Duodenal mucosa (tissue), 2 donors: Measurements from ENCODE around the gene GRIA3.

Source experiments
- H3K27ac ChIP-seq: one replicate; pipeline ENCODE4 v1.7.0; 2013; ENCODE audit warnings: low read depth, low read length
- H3K27me3 ChIP-seq, 2 donors: one replicate each; pipeline ENCODE4 v1.7.0; 2013; ENCODE audit warnings: low read length in 2 of 2, control low read depth in 1 of 2; ENCODE audit not compliant: insufficient read depth in 2 of 2, control insufficient read depth in 1 of 2
- H3K36me3 ChIP-seq, 2 donors: one replicate each; pipeline ENCODE4 v1.7.0; 2013; ENCODE audit warnings: low read length in 2 of 2, control low read depth in 1 of 2; ENCODE audit not compliant: insufficient read depth in 2 of 2, control insufficient read depth in 1 of 2
- H3K4me1 ChIP-seq, 2 donors: one replicate each; pipeline ENCODE4 v1.7.0; 2013; ENCODE audit warnings: low read length in 2 of 2, control low read depth in 1 of 2; ENCODE audit not compliant: insufficient read depth in 2 of 2, control insufficient read depth in 1 of 2
- H3K4me3 ChIP-seq, 2 donors: one replicate each; pipeline ENCODE4 v1.7.0; 2013; ENCODE audit warnings: low read length in 2 of 2, low read depth in 1 of 2
- H3K9ac ChIP-seq, 2 donors: one replicate each; pipeline ENCODE4 v1.7.0; 2013; ENCODE audit warnings: low read length in 2 of 2, low read depth in 1 of 2
- H3K9me3 ChIP-seq, 2 donors: one replicate each; pipeline ENCODE4 v1.7.0; 2013; ENCODE audit warnings: low read length in 2 of 2, control low read depth in 1 of 2; ENCODE audit not compliant: control insufficient read depth in 1 of 2

Gene GRIA3

GRCh38 chrX:123170546-123170945 is 13.5 kb upstream of the GRIA3 start:
- no peaks in the 10 kb centered on the region for H3K36me3 ChIP-seq
- H3K9me3 ChIP-seq = no peaks in the 10 kb centered on the region
- no peaks in the 10 kb centered on the region for H3K4me1 ChIP-seq
- no peaks in the 10 kb centered on the region for H3K27me3 ChIP-seq
- H3K9ac ChIP-seq = no peak overlapping the region
- no peak overlapping the region for H3K27ac ChIP-seq
- H3K4me3 ChIP-seq = no peak overlapping the region

- H3K36me3 ChIP-seq = no peaks in the 10 kb centered on the region
- H3K4me3 ChIP-seq = no peak overlapping the region
- no peaks in the 10 kb centered on the region for H3K9me3 ChIP-seq
- no peaks in the 10 kb centered on the region for H3K4me1 ChIP-seq
- no peak overlapping the region for H3K9ac ChIP-seq
- H3K27ac ChIP-seq = no peak overlapping the region
- H3K27me3 ChIP-seq = no peaks in the 10 kb centered on the region
Measured at GRCh38 chrX:123171781-123172180, 12.3 kb upstream of the GRIA3 start.

DNA sequence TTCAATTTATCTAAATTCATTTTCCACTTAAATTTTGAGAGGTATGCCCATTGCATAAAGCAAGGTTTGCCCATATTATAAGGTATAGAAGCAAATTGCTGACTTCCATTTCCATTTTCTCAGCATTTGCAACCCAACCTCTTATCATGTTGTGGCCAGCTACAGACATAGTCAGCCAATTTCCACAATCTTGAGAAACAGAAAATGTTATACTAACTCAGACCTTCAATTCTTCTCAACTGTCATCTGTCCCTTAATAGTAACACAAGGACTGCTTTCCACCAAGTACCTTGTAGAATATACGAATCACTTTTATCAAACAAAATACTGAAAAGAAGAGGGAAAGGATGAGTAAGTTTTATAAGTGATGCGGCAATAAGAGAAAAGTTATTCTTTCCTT is 11.2 kb upstream of the GRIA3 start:
- no peak overlapping the region for H3K9ac ChIP-seq

GRCh38 chrX:123173833-123174232 is 10.2 kb upstream of the GRIA3 start:
- H3K9ac ChIP-seq = no peak overlapping the region
- H3K36me3 ChIP-seq = no peaks in the 10 kb centered on the region
- H3K4me1 ChIP-seq = no peaks in the 10 kb centered on the region
- H3K9me3 ChIP-seq = no peaks in the 10 kb centered on the region
- no peak overlapping the region for H3K27ac ChIP-seq
- no peaks in the 10 kb centered on the region for H3K27me3 ChIP-seq
- no peak overlapping the region for H3K4me3 ChIP-seq

More for the DNA sequence above, 11.2 kb upstream of the GRIA3 start:
- H3K27me3 ChIP-seq = no peaks in the 10 kb centered on the region
- H3K27ac ChIP-seq = no peak overlapping the region
- no peaks in the 10 kb centered on the region for H3K9me3 ChIP-seq
- no peak overlapping the region for H3K4me3 ChIP-seq
- no peaks in the 10 kb centered on the region for H3K36me3 ChIP-seq
- no peaks in the 10 kb centered on the region for H3K4me1 ChIP-seq

DNA sequence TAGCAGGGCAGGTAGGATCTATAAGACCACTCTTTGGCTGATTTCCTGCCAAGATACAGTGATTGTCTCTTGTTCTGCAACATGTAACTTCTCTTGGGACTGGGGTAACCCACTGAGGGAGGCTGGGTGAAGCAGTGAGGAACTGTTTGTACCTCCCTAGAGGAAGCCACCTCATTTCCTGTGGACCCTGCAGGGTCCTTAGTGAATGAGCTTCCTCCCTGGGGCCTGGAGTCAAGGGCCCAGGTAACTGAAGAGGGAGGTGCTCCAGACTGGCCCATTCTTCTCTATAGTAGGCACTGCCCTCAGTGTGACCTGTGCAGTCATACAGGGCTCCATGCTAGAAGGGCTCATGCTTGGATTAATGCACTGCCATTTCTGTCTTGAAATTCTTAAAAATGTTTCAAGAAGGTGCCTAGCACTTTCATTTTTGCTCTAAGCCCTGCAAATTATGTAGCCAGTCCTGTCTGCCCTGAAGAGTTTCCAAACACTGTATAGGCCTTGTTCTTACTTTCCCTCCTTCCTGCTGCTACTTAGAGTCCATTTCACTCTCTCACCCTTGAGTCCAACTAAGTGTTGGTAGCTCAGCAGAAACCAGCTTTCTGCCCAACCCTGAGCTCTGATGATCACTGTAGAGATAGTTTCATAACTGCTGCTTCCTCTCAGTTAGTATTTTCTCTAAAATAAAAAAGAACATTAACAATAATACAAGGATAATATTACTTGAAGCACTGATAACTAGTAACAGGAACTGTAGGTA is 8.5 kb upstream of the GRIA3 start:
- H3K27me3 ChIP-seq = no peaks in the 10 kb centered on the region
- H3K36me3 ChIP-seq = no peaks in the 10 kb centered on the region
- H3K9ac ChIP-seq = no peak overlapping the region
- H3K9me3 ChIP-seq = no peaks in the 10 kb centered on the region
- no peak overlapping the region for H3K4me3 ChIP-seq
- H3K4me1 ChIP-seq = no peaks in the 10 kb centered on the region
- no peak overlapping the region for H3K27ac ChIP-seq

- no peaks in the 10 kb centered on the region for H3K36me3 ChIP-seq
- no peaks in the 10 kb centered on the region for H3K4me1 ChIP-seq
- no peaks in the 10 kb centered on the region for H3K9me3 ChIP-seq
- H3K9ac ChIP-seq = no peak overlapping the region
- H3K4me3 ChIP-seq = no peak overlapping the region
- H3K27me3 ChIP-seq = no peaks in the 10 kb centered on the region
- H3K27ac ChIP-seq = no peak overlapping the region
Measured at GRCh38 chrX:123181233-123181914, 2.7 kb upstream of the GRIA3 start.

DNA sequence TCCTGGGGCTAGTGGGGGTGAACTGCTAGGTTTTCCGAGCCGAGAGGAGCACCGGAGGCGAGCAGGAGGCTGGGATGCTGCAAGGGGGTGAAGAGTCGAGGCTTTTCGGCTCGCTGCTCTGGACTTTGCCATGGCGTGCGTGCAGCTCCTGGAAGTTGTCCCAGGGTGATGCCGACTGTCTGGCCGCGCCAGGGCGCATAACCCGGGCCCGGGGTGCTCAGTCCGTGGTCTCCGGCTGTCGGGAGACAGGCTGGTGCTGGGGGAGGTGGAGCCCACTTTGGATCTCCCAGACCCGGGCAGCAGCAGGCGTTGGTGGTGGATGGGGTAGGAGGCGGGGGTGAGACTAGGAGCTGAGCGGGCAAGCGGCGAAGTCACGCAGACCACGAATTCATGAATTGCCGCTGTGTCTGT is 793 bp downstream of the GRIA3 start:
- Histone ChIP-seq H3K4me3 (peak overlapping the region in 1 of 2 donors; percentile 16), H3K9ac (no peak overlapping the region), H3K36me3 (no peaks in the 10 kb centered on the region)

GRCh38 chrX:123185721-123186120 is 1.6 kb downstream of the GRIA3 start:
- Histone ChIP-seq H3K4me1 (no peaks in the 10 kb centered on the region), H3K9me3 (no peaks in the 10 kb centered on the region), H3K4me3 (no peak overlapping the region), H3K36me3 (no peaks in the 10 kb centered on the region), H3K27me3 (no peaks in the 10 kb centered on the region), H3K9ac (no peak overlapping the region), H3K27ac (no peak overlapping the region)

More for the DNA sequence above, 793 bp downstream of the GRIA3 start:
- Histone ChIP-seq H3K27ac (no peak overlapping the region), H3K27me3 (no peaks in the 10 kb centered on the region), H3K4me1 (no peaks in the 10 kb centered on the region), H3K9me3 (no peaks in the 10 kb centered on the region)

GRCh38 chrX:123186801-123187200 is 2.7 kb downstream of the GRIA3 start:
- H3K4me3 ChIP-seq = no peak overlapping the region
- no peak overlapping the region for H3K27ac ChIP-seq
- H3K9ac ChIP-seq = no peak overlapping the region
- no peaks in the 10 kb centered on the region for H3K9me3 ChIP-seq
- H3K27me3 ChIP-seq = no peaks in the 10 kb centered on the region
- no peaks in the 10 kb centered on the region for H3K4me1 ChIP-seq
- H3K36me3 ChIP-seq = no peaks in the 10 kb centered on the region

DNA sequence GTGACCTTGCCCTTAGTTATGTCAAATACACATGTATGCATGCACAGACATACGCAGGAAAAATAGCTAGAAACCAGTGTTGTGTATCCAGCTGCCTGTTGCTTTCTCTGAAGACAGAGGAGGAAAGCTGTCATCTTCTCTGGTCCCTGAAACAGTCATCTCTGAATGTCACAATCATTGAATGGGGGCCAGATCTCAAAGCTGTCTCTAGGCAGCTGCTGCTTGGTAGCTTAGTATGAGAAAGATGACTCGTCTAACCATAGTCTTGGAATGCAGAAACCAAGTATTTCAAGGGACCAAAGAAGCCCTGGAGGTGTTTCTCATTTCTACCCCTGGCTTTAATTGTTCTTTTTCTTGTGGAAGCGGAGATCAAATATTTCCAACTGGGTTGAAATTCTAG is 4.0 kb downstream of the GRIA3 start:
- no peaks in the 10 kb centered on the region for H3K36me3 ChIP-seq
- H3K4me1 ChIP-seq = no peaks in the 10 kb centered on the region
- H3K9me3 ChIP-seq = no peaks in the 10 kb centered on the region
- no peak overlapping the region for H3K4me3 ChIP-seq
- H3K9ac ChIP-seq = no peak overlapping the region
- H3K27ac ChIP-seq = no peak overlapping the region
- no peaks in the 10 kb centered on the region for H3K27me3 ChIP-seq
